Measurements from ENCODE around the gene CCND2.
A peak's percentile ranks its signal among the peaks of the same experiment; 100 is the strongest.
"Not testable (repeated sequence)": the region's sequence is repeated elsewhere in the genome, so short reads cannot be mapped to it uniquely, and the experiment has no call there.

The CCND2 gene

GRCh38 chr12:4273652-4274395 is at the start of gene CCND2:
TSS of gene CCND2 (plus strand) at chr12:4273762. CDS start at chr12:4274041, 279 bp downstream.
- peak; percentile 31 to 59 (median 36) for DNase-seq

- no peak for DNase-seq
These were observed 49.2 kb upstream of the CCND2 start for GRCh38 chr12:4224206-4224889.

GRCh38 chr12:4225571-4225970 is 48.0 kb upstream of the CCND2 start:
- no peak for DNase-seq

- DNase-seq: no peak
These were observed 46.5 kb upstream of the CCND2 start for GRCh38 chr12:4227046-4227445.

GRCh38 chr12:4228122-4228580 is 45.4 kb upstream of the CCND2 start:
- no peak for DNase-seq

- DNase-seq: no peak
These were observed 43.0 kb upstream of the CCND2 start for GRCh38 chr12:4230526-4230925.

- no peak for DNase-seq
These were observed 35.0 kb upstream of the CCND2 start for GRCh38 chr12:4238577-4238976.

- no peak for DNase-seq
These were observed 33.8 kb upstream of the CCND2 start for GRCh38 chr12:4239746-4240145.

- DNase-seq: no peak
These were observed 33.3 kb upstream of the CCND2 start for GRCh38 chr12:4240161-4240783.

GRCh38 chr12:4240981-4241380 is 32.6 kb upstream of the CCND2 start:
- DNase-seq: no peak

GRCh38 chr12:4241592-4241991 is 32.0 kb upstream of the CCND2 start:
- no peak for DNase-seq

- DNase-seq: no peak
These were observed 31.0 kb upstream of the CCND2 start for GRCh38 chr12:4242595-4242994.

GRCh38 chr12:4243091-4243490 is 30.5 kb upstream of the CCND2 start:
- no peak for DNase-seq

GRCh38 chr12:4243491-4244100 is 30.0 kb upstream of the CCND2 start:
- DNase-seq: not testable (repeated sequence)

GRCh38 chr12:4244868-4245267 is 28.7 kb upstream of the CCND2 start:
- no peak for DNase-seq

GRCh38 chr12:4245446-4245845 is 28.1 kb upstream of the CCND2 start:
- DNase-seq: no peak

GRCh38 chr12:4246116-4246515 is 27.4 kb upstream of the CCND2 start:
- DNase-seq: no peak

GRCh38 chr12:4250691-4251090 is 22.9 kb upstream of the CCND2 start:
- DNase-seq: no peak

GRCh38 chr12:4251216-4251891 is 22.2 kb upstream of the CCND2 start:
- no peak for DNase-seq

- DNase-seq: no peak
These were observed 21.6 kb upstream of the CCND2 start for GRCh38 chr12:4251967-4252366.

GRCh38 chr12:4252601-4253000 is 21.0 kb upstream of the CCND2 start:
- no peak for DNase-seq

GRCh38 chr12:4256043-4256826 is 17.3 kb upstream of the CCND2 start:
- no peak for DNase-seq
